ENCODE data around the gene MIOX. TPM values are rescaled to one million over a fixed set of nuclear protein-coding genes. Genes with fewer than 3 reads are reported as not detected.

MIOX gene
- total and polyA plus RNA-seq, 9 of the 15 experiments (the other 6 are each of a cell fraction or from before 2014, with no cell fraction given): 0.08 TPM; not detected in 8

GRCh38 chr22:50437511-50438304, 49.0 kb upstream of the MIOX start:
- no peak for DNase-seq (ENCODE audit: extremely low read depth in 1 of 4, low spot score in 3 of 4)
- no peak overlapping the region for H3K4me2 ChIP-seq (ENCODE audit: insufficient read depth, low read length)
- 84% methylated on average over 13 of the region's 36 CpGs for WGBS (ENCODE audit: insufficient coverage, low coverage, missing lambda C conversion rate)
- POLR2A ChIA-PET: interaction anchor here (1.2 to 1.7 kb wide), 2 partner anchors 11 to 13 kb away, joined by 5 read pairs; no protein-coding TSS in a partner anchor
- no peak for TF ChIP-seq HLTF (IDR thresholded peaks at IDR 0.05)
- no peak for TF ChIP-seq FOXA3 (CRISPR knock-in tag; conservative IDR thresholded peaks at IDR 0.05 in 1 of 2, IDR thresholded peaks at IDR 0.05 in 1 of 2)
- TF ChIP-seq GMEB1 (CRISPR knock-in tag; IDR thresholded peaks at IDR 0.05): no peak
- TF ChIP-seq BACH1 (tag; IDR thresholded peaks at IDR 0.05): no peak
- TF ChIP-seq XRCC5 (IDR thresholded peaks at IDR 0.05; ENCODE audit: low read depth, low read length): no peak
- TF ChIP-seq COPS2 (conservative IDR thresholded peaks at IDR 0.05): no peak
- TF ChIP-seq SREBF2 (CRISPR knock-in tag; IDR thresholded peaks at IDR 0.05): no peak
- TF ChIP-seq PHB (CRISPR knock-in tag; IDR thresholded peaks at IDR 0.05): no peak
- TF ChIP-seq MYBL2 (IDR thresholded peaks at IDR 0.05; ENCODE audit: low read depth): no peak
- no peak for TF ChIP-seq MYBL2 (CRISPR knock-in tag; IDR thresholded peaks at IDR 0.05; ENCODE audit: borderline replicate concordance)
- no peak for TF ChIP-seq CBFA2T3 (IDR thresholded peaks at IDR 0.05)
- no peak for TF ChIP-seq ZNF444 (CRISPR knock-in tag; IDR thresholded peaks at IDR 0.05)
- TF ChIP-seq ZNF639 (CRISPR knock-in tag; conservative IDR thresholded peaks at IDR 0.05 in 1 of 2, IDR thresholded peaks at IDR 0.05 in 1 of 2): no peak
- no peak for TF ChIP-seq CC2D1A (IDR thresholded peaks at IDR 0.05)
- no peak for TF ChIP-seq STAT6 (CRISPR knock-in tag; IDR thresholded peaks at IDR 0.05)
- TF ChIP-seq TFAM (CRISPR knock-in tag; conservative IDR thresholded peaks at IDR 0.05): no peak
- CTCF ChIA-PET (ENCODE audit: low intra/inter-chr PET ratio): interaction anchor here (0.7 kb wide), 1 partner anchor 209 kb away, joined by 3 read pairs; no protein-coding TSS in a partner anchor
- H2AFZ ChIP-seq (ENCODE audit: low read depth, low read length): no peak overlapping the region
- H3K9me1 ChIP-seq (ENCODE audit: control insufficient read depth, insufficient read depth, low read length): no peaks in the 10 kb centered on the region
- H3K27me3 ChIP-seq (ENCODE audit: control insufficient read depth in 2 of 2, insufficient read depth in 2 of 2, low read length in 2 of 2): no peaks in the 10 kb centered on the region
- BruUV-seq (replicated peaks): no TSS peak
- H3K9me3 ChIP-seq (replicated peaks; ENCODE audit: control insufficient read depth, insufficient read depth, low read depth, low read length): no peaks in the 10 kb centered on the region
- H3K36me3 ChIP-seq (ENCODE audit: control insufficient read depth, insufficient read depth, low read length): peaks cover 54% of the 10 kb centered on the region; the same call in 1 of the 3 replicates
- no peaks in the 10 kb centered on the region for H3K79me2 ChIP-seq (ENCODE audit: control insufficient read depth, insufficient read depth, low read length)
- no peak for FAIRE-seq
- no peak overlapping the region for H3K27ac ChIP-seq (ENCODE audit: extremely low read depth, low read depth, low read length)
- in situ Hi-C loops (cut with MboI): no loop called here
- no peaks in the 10 kb centered on the region for H4K20me1 ChIP-seq (replicated peaks; ENCODE audit: control insufficient read depth, insufficient read depth, low read length)
- intact Hi-C loops (cut with micrococcal nuclease): no loop called here
- no peak overlapping the region for H3K4me3 ChIP-seq
- H3K4me1 ChIP-seq (replicated peaks in 1 of 2; ENCODE audit: control insufficient read depth in 2 of 2, insufficient read depth in 2 of 2, low read length in 2 of 2): peaks cover 0 to 11% of the 10 kb centered on the region in 2 experiments; a peak in 2 of 5 replicates
- peak overlapping the region in 1 of 2 experiments; percentile 17; a peak in 1 of 4 replicates for H3K9ac ChIP-seq (ENCODE audit: insufficient read depth in 1 of 2, low read depth in 2 of 2, low read length in 2 of 2)
- no peak for ATAC-seq
